NT2/D1 (cell line): Measurements from ENCODE around the gene CELF2.

ENCODE experiments used
- DNase-seq: peaks from one replicate; pipeline ENCODE4 v3.0.0-alpha.2; 2011; ENCODE audit warnings: low read depth, low spot score
- H3K27me3 ChIP-seq: 2 replicates; pipeline ENCODE4 v1.6.0; 2011; ENCODE audit warnings: mild to moderate bottlenecking; ENCODE audit not compliant: insufficient read length, insufficient read depth
- H3K36me3 ChIP-seq: 2 replicates; pipeline ENCODE4 v1.6.1; 2011; ENCODE audit warnings: mild to moderate bottlenecking, low read length, mixed read lengths; ENCODE audit not compliant: insufficient read depth, insufficient read length
- H3K4me1 ChIP-seq: 2 replicates; pipeline ENCODE4 v1.5.1; 2011; ENCODE audit not compliant: insufficient read depth, insufficient read length
- H3K4me3 ChIP-seq: 2 replicates; pipeline ENCODE4 v1.5.1; 2011; ENCODE audit warnings: low read depth; ENCODE audit not compliant: insufficient read length
- H3K9ac ChIP-seq: 2 replicates; pipeline ENCODE4 v1.6.0; 2011; ENCODE audit warnings: low read depth; ENCODE audit not compliant: insufficient read length
- H3K9me3 ChIP-seq: 2 replicates; pipeline ENCODE4 v1.5.1; 2011; ENCODE audit warnings: mild to moderate bottlenecking, low read length; ENCODE audit not compliant: insufficient read depth
- SUZ12 ChIP-seq: IDR thresholded peaks from 2 replicates; pipeline ENCODE4 v1.6.1; 2011; ENCODE audit not compliant: insufficient read length, insufficient read depth; ENCODE audit errors: extremely low read depth
- YY1 ChIP-seq: IDR thresholded peaks from 2 replicates; pipeline ENCODE4 v1.6.1; 2011; ENCODE audit not compliant: insufficient read length, insufficient read depth
- ZNF274 ChIP-seq: IDR thresholded peaks from 2 replicates; pipeline ENCODE4 v1.6.1; 2011; ENCODE audit warnings: mild to moderate bottlenecking, low read depth, low read length

The CELF2 gene

DNA sequence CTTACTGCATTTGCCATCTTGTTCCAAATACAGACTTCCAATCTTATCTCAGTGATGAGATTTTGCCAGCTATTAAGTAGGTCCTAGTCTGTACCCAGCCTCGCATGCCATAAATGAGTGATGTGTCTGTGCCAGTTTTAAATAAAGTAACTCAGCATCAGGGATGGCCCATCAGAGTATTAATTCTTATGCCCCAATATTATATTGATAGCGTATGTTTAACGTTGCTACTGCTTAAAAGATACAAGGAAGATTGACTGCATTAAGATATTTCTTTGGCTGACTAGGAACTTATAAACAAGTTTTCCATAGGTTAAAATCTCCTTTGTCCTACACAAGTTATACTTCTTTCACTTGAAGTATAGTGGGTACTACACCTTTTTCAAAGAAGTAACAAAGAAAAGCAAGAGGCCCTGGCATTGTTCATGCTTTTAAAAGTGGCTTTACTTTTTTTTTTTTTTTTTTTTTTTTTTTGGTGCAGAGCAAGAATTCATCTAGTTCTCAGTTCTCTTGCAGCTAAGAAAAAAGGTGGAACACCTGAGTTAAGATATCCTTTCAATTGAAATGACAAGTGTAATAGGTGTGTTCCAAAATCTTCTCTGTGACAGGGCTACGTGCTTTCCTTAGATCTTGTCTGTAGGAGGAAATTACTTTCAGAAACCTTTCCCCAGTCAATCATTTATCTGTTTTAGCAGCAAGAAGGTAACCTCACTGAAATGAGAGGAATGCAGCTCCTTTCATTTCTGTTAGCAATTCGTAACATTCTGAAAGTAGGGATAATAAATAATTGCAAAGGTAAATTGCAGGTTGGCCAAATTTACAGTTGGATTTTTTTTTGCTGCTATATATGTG, 245.0 kb downstream of the CELF2 start:
- no peak overlapping the region for H3K9ac ChIP-seq
- DNase-seq, result no peak
- H3K9me3 ChIP-seq, result no peaks in the 10 kb centered on the region
- H3K4me1 ChIP-seq, result no peaks in the 10 kb centered on the region
- TF ChIP-seq ZNF274 (no peak), YY1 (no peak), SUZ12 (no peak)
- peaks cover 3% of the 10 kb centered on the region for H3K36me3 ChIP-seq
- H3K4me3 ChIP-seq, result no peak overlapping the region
- H3K27me3 ChIP-seq, result no peaks in the 10 kb centered on the region

DNA sequence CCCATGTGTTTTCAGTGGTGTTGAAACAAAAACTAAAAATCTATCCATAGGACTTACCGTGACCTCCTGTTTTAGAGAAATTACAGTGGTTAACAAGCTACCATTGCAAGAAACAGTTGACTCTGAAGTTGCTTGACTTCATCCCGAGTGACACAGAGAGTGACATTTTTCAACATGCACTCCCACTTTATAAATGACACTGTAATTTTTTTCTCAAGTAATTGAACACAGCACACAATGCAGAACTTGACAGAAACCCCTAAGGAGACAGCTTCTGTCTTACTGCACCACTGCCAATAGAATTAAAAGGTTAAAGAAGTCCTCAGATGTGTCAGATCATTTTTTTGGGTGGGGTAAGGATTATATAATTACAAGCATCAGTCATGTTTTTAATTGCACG, 246.1 kb downstream of the CELF2 start:
- H3K36me3 ChIP-seq, result peaks cover 3% of the 10 kb centered on the region
- no peak for TF ChIP-seq SUZ12
- no peak for TF ChIP-seq YY1
- no peak for TF ChIP-seq ZNF274
- H3K27me3 ChIP-seq, result no peaks in the 10 kb centered on the region
- no peak overlapping the region for H3K4me3 ChIP-seq
- no peak overlapping the region for H3K9ac ChIP-seq
- no peak for DNase-seq
- H3K9me3 ChIP-seq, result no peaks in the 10 kb centered on the region
- H3K4me1 ChIP-seq, result no peaks in the 10 kb centered on the region

- Histone ChIP-seq H3K4me3 (no peak overlapping the region), H3K9ac (no peak overlapping the region), H3K4me1 (no peaks in the 10 kb centered on the region), H3K36me3 (peaks cover 3% of the 10 kb centered on the region), H3K27me3 (no peaks in the 10 kb centered on the region), H3K9me3 (no peaks in the 10 kb centered on the region)
- DNase-seq, result no peak
- TF ChIP-seq ZNF274 (no peak), SUZ12 (no peak), YY1 (no peak)
Observed at GRCh38 chr10:11264296-11265048, 246.8 kb downstream of the CELF2 start.

DNA sequence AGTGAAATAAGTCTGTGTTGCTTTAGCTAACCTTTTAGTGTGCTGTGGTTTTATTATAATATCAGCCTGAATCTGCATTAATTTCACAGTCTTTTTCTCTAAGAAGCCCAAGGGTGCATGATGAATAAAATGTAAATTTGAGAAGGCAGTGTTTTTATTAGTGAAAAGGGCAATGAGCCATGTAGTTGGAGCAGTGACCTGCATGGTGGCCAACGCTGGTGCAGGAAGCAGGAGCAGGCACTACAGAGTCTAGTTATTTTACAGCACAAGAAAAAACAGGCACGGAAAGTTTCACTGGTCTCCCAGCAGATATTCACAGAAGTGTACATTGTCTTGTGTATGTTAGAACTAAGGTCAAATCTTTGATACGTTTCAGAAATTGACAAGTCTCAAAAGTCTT, 247.8 kb downstream of the CELF2 start:
- Histone ChIP-seq H3K27me3 (no peaks in the 10 kb centered on the region), H3K9ac (no peak overlapping the region), H3K4me1 (no peaks in the 10 kb centered on the region), H3K4me3 (no peak overlapping the region), H3K36me3 (peaks cover 3% of the 10 kb centered on the region), H3K9me3 (no peaks in the 10 kb centered on the region)
- TF ChIP-seq ZNF274 (no peak), YY1 (no peak), SUZ12 (no peak)
- DNase-seq, result no peak

DNA sequence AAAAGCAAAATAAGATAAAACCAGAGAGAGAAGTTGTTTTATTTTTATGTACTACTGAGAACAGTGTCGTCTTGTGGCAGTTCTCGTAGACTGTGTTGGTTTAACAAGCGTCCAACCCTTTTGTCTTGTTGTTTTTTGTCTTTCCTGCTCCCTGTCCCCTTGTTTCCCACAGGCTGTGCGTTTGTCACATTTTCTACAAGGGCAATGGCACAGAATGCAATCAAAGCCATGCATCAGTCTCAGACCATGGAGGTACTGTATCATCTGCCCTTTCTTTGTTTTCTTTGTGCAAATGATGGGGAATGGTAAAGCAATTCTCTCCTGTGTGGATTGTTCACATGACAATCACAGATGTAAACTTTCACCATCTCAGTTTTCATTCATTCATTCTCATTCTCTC, 248.8 kb downstream of the CELF2 start:
- Histone ChIP-seq H3K4me3 (no peak overlapping the region), H3K4me1 (no peaks in the 10 kb centered on the region), H3K36me3 (peaks cover 2% of the 10 kb centered on the region), H3K27me3 (peaks cover 3% of the 10 kb centered on the region), H3K9me3 (no peaks in the 10 kb centered on the region), H3K9ac (no peak overlapping the region)
- no peak for DNase-seq
- TF ChIP-seq ZNF274 (no peak), SUZ12 (no peak), YY1 (no peak)

DNA sequence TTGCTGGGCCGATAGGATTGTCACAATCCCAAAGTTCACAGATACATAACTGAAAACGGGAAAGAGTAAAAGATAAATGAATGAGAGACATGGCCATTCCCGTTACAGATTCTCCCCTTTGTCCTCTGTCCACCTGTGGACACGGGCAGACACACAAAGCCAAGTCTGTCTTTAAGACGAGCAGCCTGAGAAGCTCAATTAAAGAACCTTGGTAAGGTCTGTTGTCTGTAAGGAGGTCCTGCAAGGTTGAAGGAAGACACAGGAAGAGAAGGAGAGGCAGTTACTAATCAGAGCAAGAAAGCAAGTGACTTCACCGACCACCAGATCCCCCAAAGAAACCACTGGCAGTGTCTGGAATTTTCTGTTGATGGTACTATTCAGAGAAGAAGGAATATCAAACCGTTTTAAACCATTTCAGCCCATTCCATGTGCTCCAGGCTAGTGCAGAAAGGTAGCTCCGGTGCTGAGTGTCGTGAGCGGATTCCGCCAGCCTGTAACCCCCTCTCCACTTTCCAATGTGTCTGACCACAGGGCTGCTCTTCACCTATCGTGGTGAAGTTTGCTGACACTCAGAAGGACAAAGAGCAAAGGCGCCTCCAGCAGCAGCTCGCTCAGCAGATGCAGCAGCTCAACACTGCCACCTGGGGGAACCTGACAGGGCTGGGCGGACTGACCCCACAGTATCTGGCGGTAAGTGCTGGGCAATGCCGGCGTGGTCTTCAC, 252.6 kb downstream of the CELF2 start:
- Histone ChIP-seq H3K9me3 (no peaks in the 10 kb centered on the region), H3K36me3 (no peaks in the 10 kb centered on the region), H3K4me3 (no peak overlapping the region), H3K4me1 (no peaks in the 10 kb centered on the region), H3K27me3 (peaks cover 3% of the 10 kb centered on the region), H3K9ac (no peak overlapping the region)
- TF ChIP-seq ZNF274 (no peak), SUZ12 (no peak), YY1 (no peak)
- peak; percentile 70 for DNase-seq

DNA sequence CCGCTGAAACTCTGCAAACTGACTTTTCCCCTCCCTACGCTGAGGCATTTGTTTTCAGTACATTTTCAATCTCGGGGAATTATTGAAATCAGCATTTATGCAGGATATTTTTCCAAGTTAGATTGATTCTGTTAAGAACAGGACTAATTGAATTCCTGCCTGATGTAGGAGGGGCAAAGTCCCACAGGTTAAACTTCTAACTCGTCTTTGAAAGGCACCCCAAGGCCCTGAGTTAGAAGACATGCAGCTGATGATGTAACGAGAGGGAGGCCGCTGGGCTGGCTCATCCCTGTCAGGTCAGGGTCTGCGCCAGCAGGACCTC, 253.1 kb downstream of the CELF2 start:
- H3K9me3 ChIP-seq, result no peaks in the 10 kb centered on the region
- H3K9ac ChIP-seq, result no peak overlapping the region
- H3K4me1 ChIP-seq, result no peaks in the 10 kb centered on the region
- H3K36me3 ChIP-seq, result no peaks in the 10 kb centered on the region
- no peak for DNase-seq
- no peak for TF ChIP-seq ZNF274
- TF ChIP-seq YY1, result no peak
- TF ChIP-seq SUZ12, result no peak
- H3K4me3 ChIP-seq, result no peak overlapping the region
- peaks cover 3% of the 10 kb centered on the region for H3K27me3 ChIP-seq
